Heart left ventricle (tissue), 13 donors: Measurements from ENCODE around the gene KRTDAP.

Experiments
- CTCF ChIP-seq, 12 donors: fragments of 200-600 bp; sonication (generic) in 4 of 12; IDR thresholded peaks; one replicate each; pipeline versions ENCODE4 v1.5.0 to v1.8.0; 2018 to 2022; ENCODE audit warnings: antibody characterized with exemption in 12 of 12, mild to moderate bottlenecking in 5 of 12
- POLR2A ChIP-seq, 2 donors: fragments of 450-650 bp; IDR thresholded peaks; one replicate each; pipeline ENCODE4 v1.6.1; 2017; ENCODE audit warnings: antibody characterized with exemption in 2 of 2, mild to moderate bottlenecking in 2 of 2, moderate library complexity in 2 of 2
- donor health status: ischemic (EF 13 %, LVEDD 7.1; RV severe dilation, severe dysfunction).
- donor health status: DM: no; HTN: yes; CAD: no.
- donor health status: DM: no; HTN: no; CAD: no.
- donor health status: ischemic (EF 25% LVEDD 6.9; RV normal size, moderate dysfunction).
- donor health status: ischemic (EF 25% LVEDD 5.7; RV mildly dilated, moderate dysfunction).
- donor health status: ischemic (EF 35%, LVEDD 5.7; RV mildly dilated, moderate dysfunction).
- donor health status: nonischemic (EF 11% LVEDD 7.7; RV severe dilation, severe dysfunction).
- donor health status: DM: yes; HTN: yes; CAD: no.
- donor health status: PGD.
- donor health status: ischemic (EF 29% LVEDD 5.4; RV normal size, mild dysfunction).
- donor health status: nonischemic (EF 23%, LVEDD 6.1; RV moderate dilation, normal function).

DNA sequence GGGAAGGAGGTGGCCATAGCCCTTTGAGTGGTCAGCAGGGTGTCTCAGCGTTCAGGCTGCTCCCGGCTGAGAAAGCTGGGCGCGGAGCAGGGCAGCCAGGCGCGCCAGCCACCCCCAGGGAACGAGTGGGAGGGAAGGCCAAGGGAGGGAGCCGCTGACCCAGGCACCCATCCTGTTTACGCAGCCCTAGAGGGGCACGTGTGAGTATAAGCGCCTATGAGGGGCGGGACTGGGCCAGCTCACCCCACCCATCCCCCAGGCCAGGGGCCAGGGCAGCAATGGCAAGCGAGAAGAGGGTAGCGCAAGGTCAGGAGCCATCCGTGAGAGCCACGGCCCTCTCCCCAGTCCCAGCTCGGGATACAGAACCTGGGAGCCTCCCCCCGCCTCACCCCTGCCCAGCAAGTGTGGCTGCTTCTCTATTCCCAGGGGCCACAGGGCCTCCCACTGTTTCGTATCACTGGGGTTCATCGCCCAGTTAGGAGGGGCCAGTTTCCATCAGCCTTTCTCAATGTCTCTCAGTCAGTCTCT, 24.1 kb upstream of the KRTDAP start:
- TF ChIP-seq CTCF (IDR thresholded peaks at IDR 0.05): no peak
- TF ChIP-seq POLR2A (IDR thresholded peaks at IDR 0.05): no peak
